Memory B cell (primary cell): ENCODE data around the gene ITK.
A peak's percentile ranks its signal among the peaks of the same experiment; 100 is the strongest.

Source experiments
- ATAC-seq: fragments of 150-1000 bp; cut with Tn5 transposase; 2 replicates; pipeline ENCODE4 v1.10.0; 2021; ENCODE audit warnings: low read depth, mild to moderate bottlenecking, moderate library complexity
- DNase-seq, 2 donors: peaks; one replicate each; pipeline ENCODE4 v3.0.0; 2022; ENCODE audit warnings: low spot score in 2 of 2
- H3K27ac Mint-ChIP-seq: one replicate; pipeline ENCODE4 v1.8.0; 2022; ENCODE audit warnings: mild to moderate bottlenecking, moderate library complexity, mixed read lengths
- H3K27me3 Mint-ChIP-seq: one replicate; pipeline ENCODE4 v1.8.0; 2022; ENCODE audit warnings: mixed read lengths
- H3K36me3 Mint-ChIP-seq: one replicate; pipeline ENCODE4 v1.8.0; 2022; ENCODE audit warnings: mild to moderate bottlenecking, mixed read lengths
- H3K4me1 Mint-ChIP-seq: one replicate; pipeline ENCODE4 v1.8.0; 2022; ENCODE audit warnings: mixed read lengths
- H3K4me3 Mint-ChIP-seq: one replicate; pipeline ENCODE4 v1.8.0; 2022; ENCODE audit warnings: mild to moderate bottlenecking, moderate library complexity, mixed read lengths
- H3K9me3 Mint-ChIP-seq: one replicate; pipeline ENCODE4 v1.8.0; 2022; ENCODE audit warnings: mixed read lengths

Gene ITK

DNA sequence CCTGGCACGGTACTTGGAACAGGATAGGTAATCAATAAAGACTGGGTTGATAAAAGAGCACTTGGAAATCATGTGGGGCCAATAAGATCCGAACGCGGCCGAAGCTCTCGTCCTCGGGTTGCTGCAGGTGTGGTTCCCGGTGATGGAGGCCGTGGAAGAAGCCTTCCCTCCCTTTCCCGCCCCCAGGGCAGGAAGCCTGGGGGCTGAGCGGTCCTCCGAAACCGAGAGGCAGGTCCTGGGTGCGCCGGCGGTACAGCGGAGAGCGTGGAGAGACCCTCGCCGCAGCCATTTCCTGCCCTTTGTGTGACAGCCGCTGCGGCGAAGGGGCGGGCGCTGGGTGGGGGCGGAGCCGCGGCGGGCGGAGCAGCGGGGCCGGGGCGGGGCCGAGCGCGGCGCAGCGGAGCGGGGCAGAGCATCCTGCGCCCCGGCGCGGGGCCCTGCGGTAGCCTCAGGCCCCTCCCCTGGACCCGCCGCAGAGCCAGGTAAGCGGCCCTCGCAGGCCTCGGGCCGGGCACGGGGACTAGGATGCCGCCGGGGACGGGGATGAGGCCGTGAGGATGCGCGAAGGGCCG lies 85.2 kb downstream of the ITK start, which contains the start of gene CYFIP2:
Gene CYFIP2 (plus strand): TSS at position 410 of the 572 bp plus-strand sequence. CDS start 19,239 bp downstream, outside the sequence.
- peak; percentile 88 for ATAC-seq
- no peaks in the 10 kb centered on the region for H3K27me3 Mint-ChIP-seq
- DNase-seq = peak in 1 of 2 donors; percentile 73
- H3K27ac Mint-ChIP-seq = peak within 1 kb of the TSS; percentile 98
- no peaks in the 10 kb centered on the region for H3K9me3 Mint-ChIP-seq
- H3K36me3 Mint-ChIP-seq = peaks cover 16% of the 10 kb centered on the region
- peak within 1 kb of the TSS; percentile 98 for H3K4me3 Mint-ChIP-seq
- peaks cover 44% of the 10 kb centered on the region for H3K4me1 Mint-ChIP-seq

DNA sequence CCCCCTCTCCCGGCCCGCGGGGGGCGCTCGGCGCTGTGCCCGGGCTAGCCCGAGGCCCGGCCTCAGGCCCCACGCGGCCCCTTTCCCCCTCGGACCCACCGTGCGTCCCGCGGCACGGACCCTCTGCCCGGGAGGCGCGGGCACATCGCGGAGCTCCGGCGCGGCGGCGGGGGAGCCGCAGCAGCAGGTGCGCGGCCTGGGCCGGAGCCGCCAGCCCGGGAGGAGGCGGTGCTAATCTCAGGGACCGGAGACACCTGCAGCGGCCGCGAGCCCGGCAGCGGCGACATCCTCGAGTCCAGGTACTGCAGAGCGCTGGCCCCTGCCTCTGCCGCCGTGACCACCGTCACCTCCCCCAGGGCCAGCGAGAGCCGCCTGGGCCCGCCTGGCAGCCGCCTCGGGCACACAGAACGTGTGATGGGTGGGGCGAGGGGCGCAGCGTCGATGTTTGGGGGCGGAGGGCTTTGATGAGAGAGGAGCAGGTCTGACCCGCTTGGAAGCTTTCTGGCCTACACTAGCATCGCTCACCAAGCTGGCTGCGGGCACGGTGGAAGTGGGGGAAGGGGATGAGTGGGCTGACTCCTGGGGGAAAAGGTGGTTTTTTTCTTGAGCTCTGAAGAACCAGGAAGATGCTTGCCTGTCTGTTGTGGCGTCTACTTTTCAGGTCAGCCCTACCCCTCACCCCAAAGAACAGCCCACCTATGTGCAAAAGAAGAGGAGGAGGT lies 85.8 kb downstream of the ITK start:
- Mint-ChIP-seq H3K27me3 (no peaks in the 10 kb centered on the region), H3K27ac (peak overlapping the region; percentile 98), H3K4me3 (peak overlapping the region; percentile 91), H3K36me3 (peaks cover 20% of the 10 kb centered on the region), H3K4me1 (peaks cover 51% of the 10 kb centered on the region), H3K9me3 (no peaks in the 10 kb centered on the region)
- DNase-seq = peak; percentile 47 to 66
- peak; percentile 47 for ATAC-seq

DNA sequence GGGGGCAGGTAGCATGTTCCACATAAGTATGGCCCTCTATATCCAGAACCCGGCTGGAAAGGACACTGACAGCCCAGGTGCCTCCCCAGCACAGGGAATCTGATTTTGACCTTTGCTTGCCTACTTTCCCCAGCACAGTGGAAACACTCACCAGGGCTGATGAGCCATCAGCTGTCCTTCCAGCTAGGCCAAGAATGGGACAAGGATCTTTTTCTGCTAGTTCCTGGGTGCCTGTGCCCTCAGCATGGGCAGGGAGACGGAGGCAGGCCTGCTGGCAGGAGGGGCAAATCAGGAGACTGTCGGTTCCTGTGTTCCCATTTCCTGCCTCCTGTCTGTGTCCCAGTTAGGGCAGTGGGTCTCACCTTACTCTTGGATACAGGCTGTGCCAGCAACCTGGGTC lies 86.4 kb downstream of the ITK start:
- Mint-ChIP-seq H3K36me3 (peaks cover 22% of the 10 kb centered on the region), H3K27ac (peak overlapping the region; percentile 98), H3K9me3 (no peaks in the 10 kb centered on the region), H3K27me3 (no peaks in the 10 kb centered on the region), H3K4me1 (peaks cover 57% of the 10 kb centered on the region), H3K4me3 (peak overlapping the region; percentile 91)
- DNase-seq (no peak), ATAC-seq (no peak)

GRCh38 chr5:157267761-157268480 lies 87.3 kb downstream of the ITK start:
- peaks cover 23% of the 10 kb centered on the region for H3K36me3 Mint-ChIP-seq
- DNase-seq = no peak
- no peak for ATAC-seq
- H3K27me3 Mint-ChIP-seq = no peaks in the 10 kb centered on the region
- no peaks in the 10 kb centered on the region for H3K9me3 Mint-ChIP-seq
- peak overlapping the region; percentile 98 for H3K27ac Mint-ChIP-seq
- peak overlapping the region; percentile 91 for H3K4me3 Mint-ChIP-seq
- H3K4me1 Mint-ChIP-seq = peaks cover 60% of the 10 kb centered on the region

- Mint-ChIP-seq H3K4me3 (peak overlapping the region; percentile 71), H3K36me3 (peaks cover 23% of the 10 kb centered on the region), H3K27ac (peak overlapping the region; percentile 98), H3K4me1 (peaks cover 62% of the 10 kb centered on the region), H3K27me3 (no peaks in the 10 kb centered on the region), H3K9me3 (no peaks in the 10 kb centered on the region)
- no peak for DNase-seq
- ATAC-seq = no peak
Measured at GRCh38 chr5:157269165-157269671, 88.6 kb downstream of the ITK start.

GRCh38 chr5:157269761-157270272 lies 89.2 kb downstream of the ITK start:
- Mint-ChIP-seq H3K4me1 (peaks cover 62% of the 10 kb centered on the region), H3K27me3 (no peaks in the 10 kb centered on the region), H3K4me3 (peak overlapping the region; percentile 50), H3K36me3 (peaks cover 23% of the 10 kb centered on the region), H3K27ac (peak overlapping the region; percentile 98), H3K9me3 (no peaks in the 10 kb centered on the region)
- ATAC-seq (no peak), DNase-seq (no peak)

DNA sequence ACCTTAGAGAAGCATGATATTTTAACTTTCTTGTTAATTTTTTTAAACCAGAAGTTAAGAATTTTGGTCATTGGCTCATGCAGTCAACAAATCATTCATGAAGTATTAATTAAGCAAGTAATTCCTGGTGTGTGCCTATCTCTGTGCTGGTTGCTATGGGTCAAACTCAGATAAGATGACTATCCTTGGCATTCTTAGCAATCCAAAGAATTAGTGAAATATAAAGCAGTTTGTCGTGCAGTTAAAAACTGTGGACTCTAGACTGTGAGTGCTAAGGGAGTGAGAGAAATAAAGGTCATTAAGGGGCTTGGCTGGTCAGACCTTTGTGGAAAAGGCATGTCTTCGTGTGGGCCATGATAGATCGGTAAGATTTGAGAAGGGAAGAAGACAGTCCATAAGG lies 90.1 kb downstream of the ITK start:
- peak overlapping the region; percentile 30 for H3K4me3 Mint-ChIP-seq
- DNase-seq (no peak), ATAC-seq (no peak)
- peaks cover 23% of the 10 kb centered on the region for H3K36me3 Mint-ChIP-seq
- H3K27ac Mint-ChIP-seq = peak overlapping the region; percentile 98
- H3K4me1 Mint-ChIP-seq = peaks cover 60% of the 10 kb centered on the region
- no peaks in the 10 kb centered on the region for H3K27me3 Mint-ChIP-seq
- no peaks in the 10 kb centered on the region for H3K9me3 Mint-ChIP-seq

DNA sequence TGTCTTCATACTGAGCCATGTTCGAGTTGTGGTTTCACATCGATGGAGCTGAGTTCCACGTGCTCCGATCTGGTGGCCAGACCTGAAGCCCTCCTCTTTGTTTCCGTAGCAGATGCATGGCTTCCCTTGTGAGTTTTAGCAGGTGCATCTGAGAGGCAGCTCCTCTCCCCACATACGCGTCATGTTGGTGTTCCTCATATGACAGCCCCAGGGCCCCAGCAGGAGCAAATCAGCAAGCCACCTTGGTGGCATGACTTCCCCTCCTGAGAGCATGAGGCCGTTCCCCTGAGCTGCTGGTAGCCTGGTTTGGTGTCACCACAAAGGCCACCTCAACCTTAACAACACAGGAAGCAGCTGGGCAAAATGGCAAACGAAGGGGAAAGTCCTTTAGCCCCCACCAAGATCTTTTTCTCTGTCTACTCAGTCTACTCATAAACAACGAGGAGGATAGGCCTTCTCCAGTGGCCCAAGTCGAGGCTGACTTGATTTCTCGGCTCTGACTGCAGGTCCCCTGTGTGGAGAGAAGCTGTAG lies 91.2 kb downstream of the ITK start:
- peaks cover 21% of the 10 kb centered on the region for H3K36me3 Mint-ChIP-seq
- peak; percentile 76 to 91 for DNase-seq
- peak; percentile 89 for ATAC-seq
- peaks cover 64% of the 10 kb centered on the region for H3K4me1 Mint-ChIP-seq
- H3K4me3 Mint-ChIP-seq = peak overlapping the region; percentile 64
- H3K27me3 Mint-ChIP-seq = no peaks in the 10 kb centered on the region
- H3K27ac Mint-ChIP-seq = peak overlapping the region; percentile 98
- H3K9me3 Mint-ChIP-seq = no peaks in the 10 kb centered on the region

GRCh38 chr5:157273131-157273556 lies 92.5 kb downstream of the ITK start:
- DNase-seq (no peak), ATAC-seq (no peak)
- Mint-ChIP-seq H3K4me3 (peak overlapping the region; percentile 63), H3K9me3 (no peaks in the 10 kb centered on the region), H3K4me1 (peaks cover 64% of the 10 kb centered on the region), H3K27ac (peak overlapping the region; percentile 98), H3K36me3 (peaks cover 23% of the 10 kb centered on the region), H3K27me3 (no peaks in the 10 kb centered on the region)

GRCh38 chr5:157275403-157275802 lies 94.8 kb downstream of the ITK start:
- Mint-ChIP-seq H3K4me3 (no peak overlapping the region), H3K4me1 (peaks cover 58% of the 10 kb centered on the region), H3K9me3 (no peaks in the 10 kb centered on the region), H3K27ac (no peak overlapping the region), H3K36me3 (peaks cover 14% of the 10 kb centered on the region), H3K27me3 (no peaks in the 10 kb centered on the region)
- ATAC-seq (no peak), DNase-seq (no peak)

DNA sequence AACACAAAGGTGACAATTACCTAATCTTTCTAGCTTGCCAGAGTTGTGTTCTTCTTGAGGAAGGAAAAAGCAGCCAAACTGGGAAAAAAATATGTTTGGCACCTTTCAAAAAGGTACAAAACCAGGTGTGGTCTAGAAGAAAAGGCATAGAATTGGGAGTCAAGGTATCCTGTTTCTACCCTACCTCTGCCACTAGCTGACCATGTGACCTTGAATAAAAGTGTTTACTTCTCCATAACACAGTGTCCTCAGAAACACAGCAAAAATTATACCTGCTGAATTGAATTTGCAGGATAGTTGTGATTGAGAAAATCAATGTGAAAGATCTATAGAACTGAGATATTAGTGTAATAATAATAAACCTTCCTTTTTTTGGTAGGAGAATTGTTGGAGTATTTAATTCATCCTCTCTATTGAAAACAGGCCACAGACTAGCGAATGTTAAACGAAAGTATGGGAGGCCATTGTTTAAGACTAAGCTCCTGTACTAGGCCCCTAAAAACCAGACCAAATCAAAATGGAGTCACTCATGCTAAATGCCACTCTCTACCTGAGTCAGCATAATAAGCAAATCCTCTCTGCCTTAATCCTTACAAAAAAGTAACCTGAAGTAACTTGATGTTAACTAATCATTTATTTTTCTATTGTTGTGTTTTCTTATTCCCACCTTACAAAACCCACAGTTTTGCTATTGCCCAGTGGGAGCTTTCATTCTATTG lies 97.8 kb downstream of the ITK start:
- peaks cover 57% of the 10 kb centered on the region for H3K4me1 Mint-ChIP-seq
- peak overlapping the region; percentile 64 for H3K27ac Mint-ChIP-seq
- H3K4me3 Mint-ChIP-seq = no peak overlapping the region

GRCh38 chr5:157279605-157280239 lies 99.1 kb downstream of the ITK start:
- ATAC-seq = no peak
- no peak for DNase-seq
- Mint-ChIP-seq H3K4me3 (no peak overlapping the region), H3K4me1 (peaks cover 59% of the 10 kb centered on the region), H3K36me3 (peaks cover 9% of the 10 kb centered on the region), H3K9me3 (no peaks in the 10 kb centered on the region), H3K27ac (peak overlapping the region; percentile 74), H3K27me3 (no peaks in the 10 kb centered on the region)

More for the DNA sequence above, 97.8 kb downstream of the ITK start:
- no peak for DNase-seq
- no peak for ATAC-seq
- peaks cover 9% of the 10 kb centered on the region for H3K36me3 Mint-ChIP-seq
- no peaks in the 10 kb centered on the region for H3K9me3 Mint-ChIP-seq
- H3K27me3 Mint-ChIP-seq = no peaks in the 10 kb centered on the region

DNA sequence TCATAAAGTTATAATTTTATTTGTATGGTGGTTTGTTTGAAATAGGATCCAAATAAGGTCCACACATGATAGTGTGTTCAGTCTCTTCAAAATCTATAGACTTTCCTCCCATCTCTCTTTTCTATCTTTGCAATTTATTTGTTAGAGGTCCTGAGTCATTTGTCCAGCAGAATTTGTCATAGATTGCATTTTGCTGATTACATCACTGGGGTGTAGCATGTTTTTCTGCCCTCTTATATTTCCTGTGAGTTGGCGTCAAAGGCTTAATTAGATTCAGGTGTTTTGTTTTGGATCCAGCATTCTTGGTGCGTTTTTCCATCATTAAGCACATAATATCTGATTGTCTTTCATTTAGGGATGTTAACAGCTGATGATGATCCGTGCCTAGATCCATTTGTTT lies 100.3 kb downstream of the ITK start:
- Mint-ChIP-seq H3K4me1 (peaks cover 61% of the 10 kb centered on the region), H3K36me3 (peaks cover 12% of the 10 kb centered on the region), H3K9me3 (no peaks in the 10 kb centered on the region), H3K27ac (peak overlapping the region; percentile 74), H3K27me3 (no peaks in the 10 kb centered on the region), H3K4me3 (peak overlapping the region; percentile 30)
- ATAC-seq (no peak), DNase-seq (no peak)
